Stimulated activated CD8-positive, alpha-beta memory T cell treated with anti-CD3 and anti-CD28 coated beads, Interleukin-7, amount 100 ng/mL, for 48 hours (primary cell): Measurements from ENCODE around the gene LPP.

Source experiments
- DNase-seq, 2 donors: peaks; one replicate each; pipeline ENCODE4 v3.0.0-alpha.2; 2020; ENCODE audit warnings: low read depth in 1 of 2; ENCODE audit errors: extremely low read depth in 1 of 2

LPP gene

DNA sequence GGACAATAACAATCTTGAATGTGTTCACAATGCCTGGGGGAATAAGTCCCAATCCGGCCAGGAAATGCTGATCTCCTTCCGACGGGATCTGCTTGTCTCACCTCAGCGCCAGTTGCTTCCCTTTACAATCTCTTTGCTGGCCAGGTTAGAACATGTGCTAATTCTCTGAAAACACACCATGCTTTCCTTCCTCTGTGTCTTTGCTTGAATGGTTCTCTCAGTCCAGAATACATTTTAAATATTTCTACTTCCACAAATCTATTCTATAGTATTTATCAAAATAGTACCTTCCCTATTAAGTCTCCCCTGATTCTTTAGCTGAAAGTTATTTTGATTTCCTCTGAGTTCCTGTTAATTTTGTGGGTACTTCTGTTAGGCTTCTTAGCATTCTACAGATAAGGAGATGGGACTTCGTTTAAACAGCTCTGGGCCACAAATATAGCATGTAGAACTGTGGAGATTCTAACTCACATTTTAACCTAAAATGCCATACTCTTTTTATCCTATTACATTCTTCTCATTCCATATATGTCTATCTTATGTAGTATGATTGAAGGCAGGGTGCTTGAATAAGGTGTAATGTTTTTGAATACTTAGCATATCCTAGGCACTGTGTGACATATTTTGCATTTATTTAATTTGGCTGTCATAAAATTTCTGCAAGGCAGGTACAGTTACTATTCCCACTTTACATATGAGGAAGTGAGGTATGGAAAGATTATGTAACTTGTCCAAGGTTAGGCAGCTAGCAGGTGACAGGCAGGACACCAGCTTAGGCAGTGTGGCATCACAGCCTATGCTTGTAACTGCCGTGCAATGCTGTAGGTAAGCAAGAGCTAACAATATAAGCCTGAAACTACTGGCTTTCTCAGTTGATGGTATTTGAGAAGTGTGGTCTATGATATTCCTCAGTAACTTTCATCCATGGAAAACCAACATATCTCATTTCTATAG is 299.8 kb downstream of the LPP start:
- DNase-seq = no peak

DNA sequence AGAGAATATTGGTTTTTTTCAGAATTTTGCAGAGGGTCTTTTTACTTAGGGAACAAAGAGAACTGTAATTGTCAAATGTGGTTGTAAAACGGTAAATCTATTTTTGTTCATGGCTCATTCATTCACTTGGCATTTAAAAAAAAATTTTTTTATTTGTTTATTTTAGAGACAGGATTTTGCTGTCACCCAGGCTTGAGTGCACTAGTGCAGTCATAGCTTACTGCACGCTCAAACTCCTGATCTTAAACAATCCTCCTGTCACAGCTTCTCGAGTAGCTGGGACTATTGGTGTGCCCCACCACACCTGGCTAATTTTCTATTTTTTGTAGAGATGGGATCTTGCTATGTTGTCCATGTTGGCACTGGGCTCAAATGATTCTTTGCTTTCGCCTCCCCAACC is 301.8 kb downstream of the LPP start:
- DNase-seq = no peak

DNA sequence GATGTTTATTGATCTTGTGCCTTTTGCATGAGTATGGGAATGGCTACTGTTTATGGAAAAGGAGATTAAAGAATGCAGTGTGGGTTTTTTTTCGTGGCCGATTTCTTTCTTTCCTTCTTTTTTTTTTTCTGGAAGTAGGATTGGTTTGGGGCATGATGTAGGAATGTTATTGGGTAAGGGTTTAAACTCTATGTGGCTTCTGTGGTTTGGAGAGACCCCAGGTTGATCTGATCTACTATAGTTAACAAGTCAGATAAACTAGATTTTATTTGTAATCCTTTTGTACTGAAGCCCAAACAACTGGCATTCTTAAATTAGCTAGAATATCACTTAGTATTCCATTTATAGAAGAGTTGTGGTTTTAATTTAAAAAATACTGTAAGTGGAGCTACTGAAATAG is 304.8 kb downstream of the LPP start:
- no peak for DNase-seq

DNA sequence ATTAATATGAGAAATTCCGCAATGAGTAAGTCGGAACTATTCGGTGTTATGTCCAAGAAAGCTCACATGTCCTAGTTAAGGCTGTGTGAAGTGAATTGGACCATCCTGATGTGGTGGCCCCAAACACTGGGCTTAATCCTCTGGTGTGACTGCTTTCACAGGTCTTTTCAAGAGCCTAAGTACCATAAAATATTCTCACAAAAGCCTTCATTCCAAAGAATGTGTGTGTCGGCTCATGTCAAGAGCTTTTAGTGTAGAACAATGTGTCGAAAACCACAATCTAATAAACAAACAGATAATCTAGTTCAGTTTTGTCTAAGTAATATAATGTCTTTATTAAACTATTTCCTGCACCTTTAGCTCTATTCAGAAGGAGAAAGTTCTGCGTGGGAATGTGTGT is 311.4 kb downstream of the LPP start:
- DNase-seq = no peak

DNA sequence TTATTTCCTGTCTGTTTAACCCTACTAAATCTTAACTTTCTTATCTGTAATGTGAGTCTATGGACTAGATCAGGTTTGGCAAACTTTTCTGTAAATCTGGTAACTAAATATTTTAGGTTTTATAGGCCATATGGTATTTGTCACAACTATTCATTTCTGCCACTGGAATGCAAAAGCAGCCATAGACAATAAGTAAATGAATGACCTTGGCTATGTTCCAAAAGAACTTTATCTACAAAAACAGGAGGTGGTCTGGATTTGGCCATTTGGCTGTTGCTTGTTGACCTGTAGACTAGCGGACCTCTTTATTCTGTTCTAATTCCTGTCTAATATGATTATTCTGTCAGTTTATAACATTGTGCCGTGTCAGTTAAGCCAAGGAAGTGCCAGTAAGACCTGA is 314.2 kb downstream of the LPP start:
- DNase-seq = no peak

DNA sequence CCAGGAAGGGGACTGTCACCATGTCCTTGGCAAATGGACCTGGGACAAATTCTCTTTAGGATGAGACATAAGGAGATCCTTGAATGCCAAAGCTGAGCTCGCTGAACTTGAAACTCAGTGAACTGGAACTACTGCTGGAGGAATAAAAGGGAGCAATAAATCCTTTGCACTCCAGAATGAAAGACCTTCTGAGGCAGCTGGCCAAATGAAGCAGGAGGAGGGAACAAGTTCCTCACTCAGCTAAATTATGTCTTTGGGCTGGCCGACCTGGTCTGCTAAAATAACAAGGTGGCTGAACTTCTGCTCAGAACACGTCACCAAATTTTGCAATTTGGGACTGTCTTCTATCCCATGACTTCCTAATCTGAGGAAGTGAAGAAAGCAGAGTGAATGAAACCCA is 314.7 kb downstream of the LPP start:
- DNase-seq = no peak

DNA sequence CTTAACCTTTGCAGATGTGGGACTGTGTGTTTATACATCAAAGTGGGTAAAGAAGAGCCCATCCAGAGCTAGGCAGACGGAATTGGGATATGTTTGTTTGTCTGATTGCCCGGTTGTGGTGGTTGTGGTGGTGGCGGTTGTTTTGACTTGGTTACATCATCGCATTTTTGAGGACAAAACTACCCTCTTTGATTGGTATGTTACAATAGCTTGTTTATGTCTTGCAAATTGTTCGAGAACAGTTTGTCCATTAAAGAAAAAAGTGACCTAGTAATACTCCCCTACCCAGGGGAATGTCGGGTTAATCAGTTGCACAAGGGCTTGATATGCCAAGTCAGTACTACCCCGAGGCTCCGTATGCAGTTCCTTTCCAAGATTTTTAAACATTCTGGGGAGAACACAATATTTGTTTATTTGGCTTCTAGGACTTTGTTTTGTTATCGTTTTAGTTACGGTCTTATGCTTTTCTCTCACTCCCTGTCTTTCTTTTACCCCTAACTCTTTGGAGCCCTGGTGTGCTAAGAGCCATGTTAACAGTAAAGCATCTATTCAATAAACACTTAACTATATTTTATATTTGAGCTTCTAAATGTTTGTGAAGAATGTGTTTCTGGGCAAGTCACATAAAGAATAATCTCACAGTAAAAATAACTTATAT is 315.4 kb downstream of the LPP start:
- no peak for DNase-seq

DNA sequence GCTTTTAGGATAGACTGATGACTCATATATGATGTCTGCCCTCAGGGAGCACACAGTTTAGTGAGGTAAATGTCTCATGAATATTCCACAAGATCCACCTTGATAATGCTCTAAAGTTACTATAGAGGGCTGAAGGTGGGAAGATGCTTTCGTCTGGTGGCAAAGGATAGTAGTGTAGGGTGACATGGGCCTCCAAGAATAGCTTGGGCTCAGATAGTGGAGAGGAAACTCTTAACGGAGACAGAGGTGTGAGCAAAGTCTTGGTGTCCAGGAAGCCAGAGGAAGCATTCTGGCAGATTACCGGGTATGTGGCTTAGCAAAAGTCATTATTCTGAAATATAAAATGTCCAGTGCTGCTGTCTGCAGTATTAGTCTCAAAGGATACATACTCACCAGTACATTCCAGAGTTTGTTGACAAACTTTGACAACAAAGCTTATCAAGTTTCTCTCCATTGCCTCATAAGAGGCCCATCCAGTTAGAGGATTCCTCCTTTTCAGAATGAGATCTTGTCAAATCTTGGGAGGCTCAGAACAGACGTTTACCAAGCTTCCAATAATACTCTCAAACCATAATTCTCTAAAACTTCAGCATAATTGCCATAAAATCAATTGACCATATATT is 316.7 kb downstream of the LPP start:
- no peak for DNase-seq

DNA sequence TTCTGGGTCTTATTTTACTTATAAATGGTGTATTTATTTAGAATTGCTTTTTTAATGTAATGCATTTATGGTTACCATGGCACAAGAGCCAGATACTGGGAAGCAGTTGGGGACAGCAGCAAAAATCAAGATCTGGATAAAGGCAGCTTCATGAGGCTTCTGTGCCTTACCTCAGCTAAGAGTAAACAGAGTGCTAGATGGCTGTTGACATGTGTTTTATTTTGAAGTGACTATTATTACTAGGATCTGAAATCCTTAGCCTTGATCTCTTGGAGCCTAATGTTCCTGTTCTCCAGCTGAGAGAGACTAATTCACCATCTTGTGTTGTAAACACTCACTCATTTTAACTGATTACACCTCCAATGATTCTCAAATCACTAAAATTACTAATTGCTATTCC is 317.8 kb downstream of the LPP start:
- no peak for DNase-seq

DNA sequence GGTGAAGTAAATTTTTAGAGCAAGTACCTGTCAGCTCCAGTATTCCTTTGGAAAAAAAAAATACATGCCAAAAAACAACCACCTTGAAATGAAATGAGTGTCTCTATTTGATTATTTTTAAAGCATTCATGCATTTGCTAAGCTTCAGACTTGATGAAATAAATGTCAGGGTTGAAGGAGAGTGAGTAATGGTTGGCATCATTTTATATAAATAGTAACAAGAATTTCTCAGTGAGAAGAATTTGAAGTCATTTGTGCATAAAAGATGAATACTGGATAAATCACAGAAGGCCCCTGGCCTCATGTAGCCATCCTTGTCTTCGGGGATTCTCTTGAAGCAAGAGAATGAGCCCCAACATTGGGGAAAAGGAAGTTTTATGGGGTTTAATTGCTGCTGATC is 318.4 kb downstream of the LPP start:
- DNase-seq = no peak

DNA sequence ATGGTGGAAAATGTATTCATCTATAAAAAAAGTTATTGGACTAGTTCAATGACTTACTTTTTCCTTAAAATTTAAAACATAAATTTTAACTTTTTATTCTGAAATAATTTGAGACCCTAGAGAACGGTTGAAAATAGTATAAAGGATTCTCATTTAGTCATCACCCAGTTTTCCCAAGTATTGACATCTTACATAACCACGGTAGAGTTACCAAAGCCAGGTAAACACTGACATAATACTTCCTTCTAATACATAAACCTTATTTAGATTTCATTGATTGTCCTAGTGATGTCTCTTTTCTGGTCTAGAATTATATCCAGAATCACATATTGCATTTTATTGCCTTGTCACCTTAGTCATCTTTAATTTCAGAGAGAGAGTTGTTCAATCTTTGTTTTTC is 319.1 kb downstream of the LPP start:
- DNase-seq = no peak

DNA sequence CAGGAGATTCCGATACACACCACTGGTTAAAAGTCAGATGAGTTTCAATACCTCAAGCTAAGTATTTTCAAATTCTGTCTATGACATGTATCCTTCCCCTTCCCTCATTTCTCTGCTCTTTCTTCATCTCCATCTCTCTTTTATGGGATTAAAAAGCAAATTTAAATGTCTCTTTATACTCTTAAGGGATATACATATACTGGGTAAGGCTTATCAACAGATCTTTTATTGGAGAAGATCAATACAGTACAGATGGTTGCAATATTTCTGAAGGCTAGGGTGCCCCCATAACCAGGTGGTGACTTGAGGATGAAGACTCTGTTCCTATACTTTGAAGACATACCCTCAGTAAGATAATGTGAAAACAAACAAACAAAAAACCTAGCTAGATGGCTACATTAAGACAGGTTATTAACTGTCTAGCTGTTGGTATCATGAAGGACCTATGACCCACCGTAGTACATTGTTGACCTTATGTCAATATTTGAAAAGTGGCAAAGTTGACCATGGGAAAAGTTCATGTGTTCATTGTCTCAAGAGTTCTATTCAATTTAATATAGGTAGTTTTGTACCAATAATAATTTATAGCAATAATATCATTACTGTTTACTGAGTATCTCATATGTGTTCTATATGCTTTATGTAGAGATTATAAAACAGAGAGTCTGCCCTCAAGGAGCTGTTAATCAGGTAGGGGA is 319.8 kb downstream of the LPP start:
- DNase-seq = no peak

DNA sequence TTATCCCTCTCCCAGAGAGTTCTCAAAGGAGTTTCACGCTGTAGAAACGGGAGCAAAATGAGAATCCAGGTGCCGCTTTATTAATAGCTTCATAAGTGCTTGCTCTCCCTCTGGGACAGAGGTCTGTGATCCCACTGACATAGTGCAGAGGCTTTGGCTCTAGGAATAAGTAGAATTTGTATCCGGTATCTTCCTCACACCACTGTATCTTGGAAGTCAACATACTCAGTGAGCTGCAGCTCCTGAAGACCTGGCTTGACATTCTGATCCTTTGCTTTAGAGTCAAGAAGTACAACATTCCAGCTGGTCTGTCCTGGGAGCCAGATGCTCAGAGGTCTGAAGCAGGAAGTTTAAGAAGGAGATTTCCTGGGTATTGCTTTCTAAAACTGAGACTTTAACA is 323.0 kb downstream of the LPP start:
- no peak for DNase-seq

DNA sequence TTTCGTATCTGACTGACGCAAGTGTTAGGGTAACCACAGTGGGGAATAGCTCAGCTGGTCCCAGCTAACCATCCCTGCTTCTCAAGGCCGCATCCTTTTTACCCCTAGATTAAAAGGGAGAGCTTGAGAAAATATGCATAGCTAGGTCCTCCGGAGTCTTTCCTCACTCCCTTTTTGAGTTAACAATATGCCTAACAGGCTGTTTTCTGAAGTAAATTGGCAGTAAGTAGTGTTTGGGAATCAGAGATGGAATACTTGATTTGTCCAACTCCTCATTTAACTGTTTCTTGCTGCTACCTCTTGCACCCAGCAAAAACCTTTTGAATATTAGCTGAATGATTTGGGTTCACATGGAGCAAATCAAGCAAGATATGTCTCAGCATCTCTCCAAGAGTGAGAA is 326.1 kb downstream of the LPP start:
- DNase-seq = no peak

DNA sequence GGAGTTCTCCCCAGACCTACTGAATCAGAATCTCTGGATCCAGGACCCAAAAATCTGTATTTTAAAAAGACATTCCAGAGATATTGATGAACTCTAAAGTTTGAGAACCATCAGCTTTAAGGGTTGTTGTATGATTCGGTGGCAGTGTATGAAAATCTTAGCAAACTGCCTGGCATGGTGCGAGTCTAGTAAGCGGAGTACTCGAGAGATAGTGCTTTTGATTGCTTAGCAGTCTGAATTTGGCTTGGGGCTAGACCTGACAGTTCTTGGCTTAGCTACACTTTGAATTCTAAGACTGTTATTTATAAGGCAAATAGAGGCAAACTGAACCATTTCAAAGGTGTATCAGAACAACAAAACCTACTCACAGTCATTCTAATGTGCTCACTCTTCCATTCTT is 329.0 kb downstream of the LPP start:
- DNase-seq = no peak

DNA sequence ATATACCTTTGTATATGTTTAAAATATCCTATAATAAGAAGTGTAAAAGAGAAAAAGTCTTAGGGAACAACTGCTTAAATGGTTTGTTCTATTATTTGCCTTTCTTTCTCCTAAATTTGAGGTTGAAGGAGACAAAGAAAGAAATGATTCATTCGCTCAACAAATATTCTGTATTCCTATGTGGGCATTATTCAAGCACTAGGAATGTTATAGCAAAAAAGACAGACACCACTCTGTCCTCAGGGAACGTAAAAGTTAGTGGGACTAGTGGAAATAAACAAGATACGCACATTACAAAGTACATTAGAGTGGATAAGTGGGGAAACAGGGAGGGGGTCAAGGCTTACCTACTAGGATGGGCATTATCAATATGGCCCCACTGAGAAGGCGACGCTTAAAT is 332.2 kb downstream of the LPP start:
- DNase-seq = no peak

DNA sequence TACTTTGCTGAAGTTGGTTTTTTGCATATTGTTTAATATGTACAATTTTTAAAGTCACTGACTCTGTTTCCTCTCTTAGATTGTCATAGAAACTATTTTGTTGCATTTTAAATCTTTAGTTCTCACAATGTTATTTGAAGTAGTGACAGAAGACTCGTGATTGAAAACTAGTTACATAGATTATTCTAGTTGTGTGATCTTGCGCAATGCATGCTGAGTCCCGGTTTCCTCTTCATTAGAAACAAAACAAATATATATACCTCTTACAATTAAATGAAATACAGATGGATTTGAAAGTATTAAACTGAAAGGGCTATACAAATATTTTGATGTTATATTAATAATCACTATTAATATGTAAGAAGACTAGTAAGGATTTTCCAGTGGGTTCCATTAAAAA is 333.0 kb downstream of the LPP start:
- no peak for DNase-seq

DNA sequence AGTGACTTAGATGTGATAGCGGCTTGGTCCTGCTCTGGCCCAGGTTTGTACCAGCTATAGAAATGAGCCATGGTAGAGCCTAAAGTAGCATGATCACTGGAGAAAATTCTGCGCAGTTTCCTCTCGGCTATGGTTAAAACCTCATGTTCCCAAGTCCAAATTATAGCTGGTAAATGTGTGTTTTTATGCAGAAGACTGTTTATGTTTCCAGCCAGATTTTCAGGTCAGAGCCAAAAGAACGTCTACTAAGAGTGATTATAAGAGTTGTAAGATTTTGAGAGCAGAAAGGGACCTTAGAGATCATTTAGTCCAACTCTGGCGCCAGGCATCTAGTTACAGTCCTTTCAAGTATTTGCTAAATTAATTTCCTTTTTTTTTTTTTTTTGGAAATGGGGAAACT is 333.7 kb downstream of the LPP start:
- no peak for DNase-seq

DNA sequence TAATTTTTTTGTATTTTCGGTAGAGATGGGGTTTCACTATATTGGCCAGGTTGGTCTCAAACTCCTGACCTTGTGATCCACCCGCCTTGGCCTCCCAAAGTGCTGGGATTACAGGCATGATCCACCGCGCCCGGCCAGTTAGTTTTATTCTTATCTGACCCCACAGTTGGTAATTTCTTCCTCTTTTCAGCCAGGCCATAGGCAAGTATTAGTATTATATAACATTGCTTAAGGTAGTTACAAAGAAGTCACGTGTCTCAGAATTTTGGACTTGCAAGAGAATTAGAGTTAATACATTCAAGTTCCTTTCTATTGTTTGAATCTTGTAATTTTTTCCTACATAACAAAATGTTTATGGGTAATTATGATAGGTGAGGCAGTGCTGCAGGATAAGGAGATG is 334.8 kb downstream of the LPP start:
- no peak for DNase-seq

DNA sequence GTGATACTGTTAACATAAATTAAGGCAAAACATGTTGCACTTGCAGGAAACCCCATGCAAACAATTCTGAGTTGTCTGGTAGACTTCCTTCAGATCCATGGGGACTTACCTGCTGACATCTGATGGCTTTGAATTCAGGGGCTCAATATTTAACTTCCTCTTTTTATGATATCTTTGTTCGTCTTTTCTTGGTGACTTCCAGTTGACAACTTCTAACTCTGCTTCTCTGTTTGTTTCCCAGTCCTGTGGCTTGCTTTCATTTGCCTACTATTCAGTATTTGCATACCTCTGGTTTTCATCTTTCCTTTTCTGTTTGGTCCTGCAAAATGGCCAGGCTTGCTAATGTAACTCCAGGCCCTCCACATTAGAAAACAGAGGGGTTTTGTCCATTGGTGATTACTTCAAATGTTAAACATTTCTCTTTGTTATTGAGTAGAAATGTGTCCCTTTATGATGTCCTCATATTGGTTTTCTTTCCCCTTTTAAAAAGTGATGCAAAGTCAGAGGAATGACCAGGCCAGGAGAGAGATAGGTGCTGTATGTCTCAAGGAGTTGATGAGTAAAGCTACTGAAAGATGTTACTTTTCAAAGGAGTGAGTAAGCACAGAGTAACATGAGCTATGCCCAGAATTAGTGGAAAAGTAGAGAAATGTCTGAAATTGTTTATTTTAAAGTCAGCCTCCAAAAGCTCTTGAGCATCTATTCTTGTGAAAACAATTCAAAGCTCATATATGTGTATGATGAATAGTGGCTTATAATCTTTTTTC is 335.9 kb downstream of the LPP start:
- no peak for DNase-seq

DNA sequence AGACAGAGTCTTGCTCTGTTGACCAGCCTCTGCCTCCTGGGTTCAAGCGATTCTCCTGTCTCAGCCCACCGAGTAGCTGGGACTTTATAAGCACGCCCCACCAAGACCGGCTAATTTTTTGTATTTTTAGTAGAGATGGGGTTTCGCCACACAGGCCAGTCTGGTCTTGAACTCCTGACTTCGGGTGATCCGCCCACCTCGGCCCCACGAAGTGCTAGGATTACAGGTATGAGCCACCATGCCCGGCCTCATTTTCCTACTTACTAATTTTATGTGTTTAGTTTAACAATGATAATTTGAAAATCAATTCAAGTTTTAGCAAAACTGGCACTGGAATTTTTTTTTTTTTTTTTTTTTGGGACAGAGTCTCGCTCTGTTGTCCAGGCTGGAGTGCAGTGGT is 336.5 kb downstream of the LPP start:
- DNase-seq = no peak
